ENCODE measurements around the gene PLEKHG4.
A peak's percentile ranks its signal among the peaks of the same experiment; 100 is the strongest.

PLEKHG4 gene

DNA sequence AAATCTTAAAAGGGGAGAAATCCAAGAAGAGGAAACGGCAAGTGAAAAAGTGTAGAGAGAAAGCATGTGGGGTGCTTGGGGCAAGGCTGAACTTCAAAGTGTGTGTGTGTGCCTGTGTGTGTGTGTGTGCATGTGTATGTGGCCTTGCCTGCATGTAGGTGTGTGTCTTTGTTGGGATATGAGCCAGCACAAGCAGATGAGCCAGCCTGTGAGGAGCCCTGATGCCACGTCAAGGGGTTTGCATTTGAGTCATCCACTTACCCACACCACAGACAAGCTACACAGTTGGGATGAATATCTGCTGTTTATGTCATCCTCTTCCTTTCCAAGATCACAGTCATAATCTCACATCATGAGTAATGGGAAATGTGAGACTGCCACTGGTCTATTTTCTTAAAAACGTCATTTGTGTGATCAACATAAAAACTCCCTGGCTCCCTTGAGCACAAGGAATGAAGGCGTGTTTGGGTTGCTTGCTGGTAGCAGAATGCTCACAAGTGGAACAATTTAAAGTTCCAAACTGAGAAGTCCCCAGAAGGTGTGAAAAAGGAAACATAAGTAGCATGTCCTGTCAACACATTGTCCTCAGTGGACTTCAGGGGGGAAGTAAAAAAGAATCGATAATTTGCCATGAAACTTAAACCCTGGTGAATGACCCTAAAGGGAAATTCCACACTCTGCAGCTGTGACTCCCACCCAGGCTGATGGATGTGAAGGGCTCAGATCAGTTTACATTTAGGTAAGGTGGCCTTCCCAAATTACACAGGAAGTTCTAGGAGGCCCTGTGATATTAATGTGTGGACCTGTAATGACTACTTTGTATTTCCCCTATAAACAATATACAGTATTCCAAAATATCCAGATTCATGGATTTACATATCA lies 32.5 kb downstream of the PLEKHG4 start:
- H3K4me3 ChIP-seq (ENCODE audit: extremely low read depth, insufficient read depth, low read length, poor library complexity, severe bottlenecking) = no peak overlapping the region
- peaks cover 12% of the 10 kb centered on the region for H3K4me1 ChIP-seq (ENCODE audit: control insufficient read depth, insufficient read depth, low read length, poor library complexity, severe bottlenecking)
- no peaks in the 10 kb centered on the region for H3K9me3 ChIP-seq (ENCODE audit: control insufficient read depth, low read length)
- H3K36me3 ChIP-seq (ENCODE audit: control insufficient read depth, insufficient read depth, low read length) = no peaks in the 10 kb centered on the region
- H3K27ac ChIP-seq (ENCODE audit: low read depth, low read length, severe bottlenecking) = peak overlapping the region; percentile 74
- WGBS, 2 experiments (ENCODE audit: insufficient coverage in 2 of 2) = 77 to 100% methylated on average over 4 of the region's 5 CpGs

DNA sequence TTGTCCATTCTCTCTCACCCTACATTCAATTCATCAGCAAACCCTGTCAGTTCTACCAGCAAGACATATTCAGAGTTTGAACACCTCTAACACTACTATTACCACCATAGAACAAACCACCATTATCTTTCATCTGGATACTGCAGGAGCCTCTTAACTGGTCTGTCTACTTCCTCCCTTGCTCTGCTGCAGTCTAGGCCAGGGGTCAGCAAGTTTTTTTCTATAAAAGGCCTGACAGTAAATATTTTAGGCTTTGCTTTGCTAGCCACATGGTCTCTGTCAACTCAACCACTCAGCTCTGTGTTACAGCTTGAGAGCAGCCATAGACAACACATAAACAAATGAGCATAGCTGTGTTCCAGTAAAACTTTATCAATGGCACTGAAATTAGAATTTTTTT lies 33.4 kb downstream of the PLEKHG4 start:
- peaks cover 12% of the 10 kb centered on the region for H3K4me1 ChIP-seq (ENCODE audit: control insufficient read depth, insufficient read depth, low read length, poor library complexity, severe bottlenecking)
- no peaks in the 10 kb centered on the region for H3K36me3 ChIP-seq (ENCODE audit: control insufficient read depth, insufficient read depth, low read length)
- no peak overlapping the region for H3K4me3 ChIP-seq (ENCODE audit: extremely low read depth, insufficient read depth, low read length, poor library complexity, severe bottlenecking)
- no peaks in the 10 kb centered on the region for H3K9me3 ChIP-seq (ENCODE audit: control insufficient read depth, low read length)
- peak overlapping the region; percentile 72 for H3K27ac ChIP-seq (ENCODE audit: low read depth, low read length, severe bottlenecking)

DNA sequence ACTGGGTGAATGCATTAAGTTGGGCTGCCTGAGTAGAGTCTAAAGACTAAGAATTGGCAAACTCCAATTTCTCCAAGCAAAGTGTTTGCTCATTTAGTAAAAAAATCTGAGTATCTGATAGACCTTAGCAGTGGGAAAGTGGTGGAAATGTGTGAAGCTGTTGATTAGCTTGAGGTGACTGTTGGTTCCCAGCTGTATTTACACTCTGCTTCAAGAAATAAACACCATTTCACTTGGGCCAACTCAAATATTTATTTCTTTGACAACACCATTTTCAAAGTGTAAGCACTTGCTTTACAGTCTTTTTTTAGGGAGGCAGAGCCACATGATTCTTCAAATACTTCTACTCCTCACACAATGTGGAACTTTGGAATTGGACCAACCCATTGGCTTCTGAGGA lies 38.5 kb downstream of the PLEKHG4 start:
- H3K4me3 ChIP-seq (ENCODE audit: extremely low read depth, insufficient read depth, low read length, poor library complexity, severe bottlenecking) = no peak overlapping the region
- H3K27ac ChIP-seq (ENCODE audit: low read depth, low read length, severe bottlenecking) = no peak overlapping the region
- H3K9me3 ChIP-seq (ENCODE audit: control insufficient read depth, low read length) = no peaks in the 10 kb centered on the region
- H3K36me3 ChIP-seq (ENCODE audit: control insufficient read depth, insufficient read depth, low read length) = no peaks in the 10 kb centered on the region
- H3K4me1 ChIP-seq (ENCODE audit: control insufficient read depth, insufficient read depth, low read length, poor library complexity, severe bottlenecking) = no peaks in the 10 kb centered on the region

DNA sequence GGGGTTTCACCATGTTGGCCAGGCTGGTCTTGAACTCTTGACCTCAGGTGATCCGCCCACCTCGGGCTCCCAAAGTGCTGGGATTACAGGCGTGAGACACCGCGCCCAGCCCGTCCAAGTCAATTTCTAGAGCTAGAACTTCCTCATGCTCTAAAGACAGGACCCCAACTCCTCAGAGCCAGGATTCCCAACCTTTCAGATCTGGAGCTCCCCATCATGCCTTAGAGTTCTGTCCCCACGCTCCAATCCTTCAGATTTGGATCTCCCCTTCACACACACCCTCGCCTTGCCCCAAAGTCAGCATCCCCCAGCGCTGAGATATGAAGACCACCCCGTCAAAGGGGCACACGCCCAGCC lies 46.8 kb downstream of the PLEKHG4 start:
- no peaks in the 10 kb centered on the region for H3K36me3 ChIP-seq (ENCODE audit: control insufficient read depth, insufficient read depth, low read length)
- no peak overlapping the region for H3K27ac ChIP-seq (ENCODE audit: low read depth, low read length, severe bottlenecking)
- peaks cover 3% of the 10 kb centered on the region for H3K4me1 ChIP-seq (ENCODE audit: control insufficient read depth, insufficient read depth, low read length, poor library complexity, severe bottlenecking)
- WGBS, 2 experiments (ENCODE audit: insufficient coverage in 2 of 2) = 62 to 81% methylated on average over 9 to 10 of the region's 11 CpGs
- H3K4me3 ChIP-seq (ENCODE audit: extremely low read depth, insufficient read depth, low read length, poor library complexity, severe bottlenecking) = peak overlapping the region; percentile 38
- no peaks in the 10 kb centered on the region for H3K9me3 ChIP-seq (ENCODE audit: control insufficient read depth, low read length)

DNA sequence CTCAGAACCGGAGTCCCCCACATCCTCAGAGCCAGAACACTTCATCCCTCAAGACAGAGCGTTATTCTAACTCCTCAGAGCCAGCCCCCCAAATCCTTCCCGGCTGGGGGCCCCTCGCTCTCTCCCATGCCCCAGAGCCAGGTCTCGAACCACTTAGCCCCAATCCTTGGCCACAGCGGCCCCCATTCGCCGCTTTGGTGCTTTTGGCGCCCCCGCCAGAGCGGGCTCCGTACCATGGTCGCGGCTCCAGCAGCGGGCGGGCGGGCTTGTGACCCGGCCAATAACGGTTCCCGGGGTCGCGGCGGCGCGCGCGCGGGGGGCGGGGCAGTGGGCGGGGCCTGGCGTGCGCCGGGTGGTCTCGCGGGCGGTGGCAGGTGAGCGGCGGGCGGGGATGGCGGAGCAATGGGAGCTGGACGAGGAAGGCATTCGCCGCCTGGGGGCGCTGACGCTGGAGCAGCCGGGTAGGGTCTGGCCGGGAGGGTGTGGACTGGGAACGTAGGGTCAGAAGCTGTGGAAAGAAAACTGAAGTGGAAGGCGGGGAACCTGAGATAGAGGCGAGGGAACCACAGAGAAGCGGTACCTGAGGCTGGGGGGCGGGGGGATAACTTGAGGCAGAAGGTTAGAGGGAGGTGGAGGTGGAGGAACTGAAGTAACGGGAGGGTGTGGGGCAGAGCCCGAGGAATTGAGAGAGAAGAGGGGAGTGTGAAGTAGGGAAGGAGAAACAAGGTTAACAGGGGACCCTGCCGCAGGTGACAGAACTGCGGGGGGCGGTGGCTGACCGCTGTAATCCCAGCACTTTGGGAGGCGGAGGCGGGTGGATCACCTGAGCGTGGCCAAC lies 47.4 kb downstream of the PLEKHG4 start, which contains the start of the genes KCTD19 and LRRC36:
Gene KCTD19, minus strand, starts transcription at position 270 of the 838 bp plus-strand sequence. Its CDS starts 34 bp downstream, at position 236.
Gene LRRC36, plus strand, starts transcription at position 344 of the 838 bp plus-strand sequence. Its CDS starts 48 bp downstream, at position 392.
- Histone ChIP-seq H3K4me1 (ENCODE audit: control insufficient read depth, insufficient read depth, low read length, poor library complexity, severe bottlenecking) (peaks cover 3% of the 10 kb centered on the region), H3K36me3 (ENCODE audit: control insufficient read depth, insufficient read depth, low read length) (no peaks in the 10 kb centered on the region), H3K9me3 (ENCODE audit: control insufficient read depth, low read length) (no peaks in the 10 kb centered on the region), H3K27ac (ENCODE audit: low read depth, low read length, severe bottlenecking) (no peak within 1 kb of the TSS), H3K4me3 (ENCODE audit: extremely low read depth, insufficient read depth, low read length, poor library complexity, severe bottlenecking) (peak within 1 kb of the TSS; percentile 38)
- WGBS, 2 experiments (ENCODE audit: insufficient coverage in 2 of 2) = 6 to 17% methylated on average over 27 to 61 of the region's 61 CpGs

DNA sequence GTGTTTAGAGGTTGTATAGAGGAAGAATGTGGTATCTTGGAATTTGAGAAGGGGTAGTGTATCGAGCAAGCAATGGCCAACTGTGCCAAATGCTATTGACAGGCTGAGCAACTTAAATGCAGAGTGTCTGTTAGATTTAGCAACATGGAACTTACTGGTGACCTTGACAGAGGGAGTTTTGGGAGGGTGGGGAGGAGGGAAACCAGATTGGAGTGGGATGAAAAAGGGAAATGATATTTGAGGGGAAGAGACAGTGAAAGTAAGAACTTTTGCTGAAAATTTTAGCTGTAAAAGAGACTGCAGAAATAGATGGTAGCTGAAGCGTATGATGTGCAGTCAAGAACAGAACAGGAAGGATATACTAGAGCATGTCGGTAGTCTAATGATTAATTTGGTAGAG lies 48.4 kb downstream of the PLEKHG4 start:
- no peak overlapping the region for H3K4me3 ChIP-seq (ENCODE audit: extremely low read depth, insufficient read depth, low read length, poor library complexity, severe bottlenecking)
- H3K4me1 ChIP-seq (ENCODE audit: control insufficient read depth, insufficient read depth, low read length, poor library complexity, severe bottlenecking) = peaks cover 3% of the 10 kb centered on the region
- no peak overlapping the region for H3K27ac ChIP-seq (ENCODE audit: low read depth, low read length, severe bottlenecking)
- WGBS, 2 experiments (ENCODE audit: insufficient coverage in 2 of 2) = 92 to 96% methylated on average over 2 of the region's 3 CpGs
- no peaks in the 10 kb centered on the region for H3K9me3 ChIP-seq (ENCODE audit: control insufficient read depth, low read length)
- no peaks in the 10 kb centered on the region for H3K36me3 ChIP-seq (ENCODE audit: control insufficient read depth, insufficient read depth, low read length)

DNA sequence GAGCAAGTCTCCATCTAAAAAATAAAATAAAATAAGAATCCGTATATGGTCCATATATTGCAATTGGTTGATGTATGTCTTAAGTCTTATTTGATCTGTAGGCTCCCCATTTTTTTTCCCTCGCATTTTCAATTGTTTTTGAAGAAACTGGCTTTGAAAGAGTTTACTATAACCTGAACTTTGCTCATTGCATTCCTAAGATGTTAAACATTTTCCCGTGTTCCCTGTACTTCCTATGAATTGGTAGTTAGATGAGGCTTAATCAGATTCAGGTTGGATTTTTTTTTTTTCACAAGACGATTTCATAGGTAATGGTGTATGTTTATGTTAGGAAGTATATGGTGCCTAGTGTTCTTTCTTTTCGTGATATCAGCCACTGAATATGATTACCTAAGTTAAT lies 50.6 kb downstream of the PLEKHG4 start:
- Histone ChIP-seq H3K9me3 (ENCODE audit: control insufficient read depth, low read length) (no peaks in the 10 kb centered on the region), H3K27ac (ENCODE audit: low read depth, low read length, severe bottlenecking) (no peak overlapping the region), H3K4me3 (ENCODE audit: extremely low read depth, insufficient read depth, low read length, poor library complexity, severe bottlenecking) (no peak overlapping the region), H3K4me1 (ENCODE audit: control insufficient read depth, insufficient read depth, low read length, poor library complexity, severe bottlenecking) (peaks cover 3% of the 10 kb centered on the region), H3K36me3 (ENCODE audit: control insufficient read depth, insufficient read depth, low read length) (no peaks in the 10 kb centered on the region)
- 73 to 100% methylated on average over 2 of the region's 5 CpGs for WGBS, 2 experiments (ENCODE audit: insufficient coverage in 2 of 2)

DNA sequence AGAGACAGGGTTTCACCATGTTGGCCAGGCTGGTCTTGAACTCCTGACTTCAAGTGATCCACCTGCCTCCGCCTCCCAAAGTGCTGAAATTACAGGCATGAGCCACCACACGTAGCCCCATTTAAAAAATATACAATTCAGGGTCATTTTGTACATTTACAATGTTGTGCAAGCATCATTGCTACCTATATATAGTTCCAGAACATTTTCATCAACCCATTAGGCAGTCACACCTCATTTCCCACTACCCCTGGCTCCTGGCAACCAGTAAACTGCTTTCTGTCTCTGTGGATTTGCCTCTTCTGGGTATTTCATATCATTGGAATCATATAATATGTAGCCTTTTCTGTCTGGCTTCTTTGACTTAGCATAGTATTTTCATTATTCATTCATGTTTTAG lies 54.0 kb downstream of the PLEKHG4 start:
- H3K9me3 ChIP-seq (ENCODE audit: control insufficient read depth, low read length) = no peaks in the 10 kb centered on the region
- no CpG with 5 or more reads among the region's 2 CpGs for WGBS, 2 experiments (ENCODE audit: insufficient coverage in 2 of 2)

DNA sequence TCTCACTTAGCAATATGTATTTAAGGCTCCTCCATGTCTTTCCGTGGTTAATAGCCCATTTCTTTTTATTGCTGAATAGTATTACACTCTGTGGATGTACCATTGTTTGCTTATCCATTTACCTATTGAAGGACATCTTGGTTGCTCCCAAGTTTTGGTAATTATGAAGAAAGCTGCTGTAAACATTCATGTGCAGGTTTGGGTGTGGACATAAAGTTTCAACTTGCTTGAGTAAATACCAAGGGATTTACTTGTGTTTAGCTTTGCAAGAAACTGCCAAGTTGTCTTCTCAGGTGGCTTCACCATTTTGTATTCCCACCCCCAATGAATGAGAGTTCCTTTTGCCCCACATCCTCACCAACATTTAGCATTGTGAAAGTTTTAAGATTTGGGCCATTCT lies 56.8 kb downstream of the PLEKHG4 start:
- Histone ChIP-seq H3K27ac (ENCODE audit: low read depth, low read length, severe bottlenecking) (no peak overlapping the region), H3K36me3 (ENCODE audit: control insufficient read depth, insufficient read depth, low read length) (no peaks in the 10 kb centered on the region), H3K9me3 (ENCODE audit: control insufficient read depth, low read length) (no peaks in the 10 kb centered on the region), H3K4me3 (ENCODE audit: extremely low read depth, insufficient read depth, low read length, poor library complexity, severe bottlenecking) (no peak overlapping the region), H3K4me1 (ENCODE audit: control insufficient read depth, insufficient read depth, low read length, poor library complexity, severe bottlenecking) (no peaks in the 10 kb centered on the region)
- WGBS, 2 experiments (ENCODE audit: insufficient coverage in 2 of 2) = no CpG with 5 or more reads among the region's 1 CpG

More for the DNA sequence above, 54.0 kb downstream of the PLEKHG4 start:
- H3K27ac ChIP-seq (ENCODE audit: low read depth, low read length, severe bottlenecking) = no peak overlapping the region
- H3K4me3 ChIP-seq (ENCODE audit: extremely low read depth, insufficient read depth, low read length, poor library complexity, severe bottlenecking) = no peak overlapping the region
- no peaks in the 10 kb centered on the region for H3K4me1 ChIP-seq (ENCODE audit: control insufficient read depth, insufficient read depth, low read length, poor library complexity, severe bottlenecking)
- no peaks in the 10 kb centered on the region for H3K36me3 ChIP-seq (ENCODE audit: control insufficient read depth, insufficient read depth, low read length)

DNA sequence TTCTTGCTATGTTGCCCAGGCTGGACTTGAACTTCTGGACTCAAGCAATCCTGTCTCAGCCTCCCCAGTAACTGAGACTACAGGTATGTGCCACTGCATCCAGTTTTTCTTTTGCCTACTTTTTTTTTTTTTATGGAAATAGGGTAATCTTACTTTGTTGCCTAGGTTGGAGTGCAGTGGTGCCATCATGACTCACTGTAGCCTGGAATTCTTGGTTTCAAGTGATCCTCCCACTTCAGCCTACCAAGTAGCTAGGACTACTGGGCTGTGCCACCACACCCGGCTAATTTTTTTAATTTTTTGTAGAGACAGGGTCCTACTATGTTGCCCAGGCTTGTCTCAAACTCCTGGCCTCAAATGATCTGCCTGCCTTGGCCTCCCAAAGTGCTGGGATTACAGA lies 57.3 kb downstream of the PLEKHG4 start:
- Histone ChIP-seq H3K4me3 (ENCODE audit: extremely low read depth, insufficient read depth, low read length, poor library complexity, severe bottlenecking) (no peak overlapping the region), H3K4me1 (ENCODE audit: control insufficient read depth, insufficient read depth, low read length, poor library complexity, severe bottlenecking) (no peaks in the 10 kb centered on the region), H3K9me3 (ENCODE audit: control insufficient read depth, low read length) (no peaks in the 10 kb centered on the region), H3K27ac (ENCODE audit: low read depth, low read length, severe bottlenecking) (no peak overlapping the region), H3K36me3 (ENCODE audit: control insufficient read depth, insufficient read depth, low read length) (no peaks in the 10 kb centered on the region)
- 71 to 86% methylated on average over 1 of the region's 1 CpG for WGBS, 2 experiments (ENCODE audit: insufficient coverage in 2 of 2)
